Right atrium auricular region (tissue), 2 donors: ENCODE measurements around the gene CD226. TPM values are rescaled to one million over a fixed set of nuclear protein-coding genes. Genes with fewer than 3 reads are reported as not detected.
"Not testable (repeated sequence)": the region's sequence is repeated elsewhere in the genome, so short reads cannot be mapped to it uniquely, and the experiment has no call there.

Source experiments
- DNase-seq: peaks from one replicate; pipeline ENCODE4 v3.0.0-alpha.2; 2019; ENCODE audit warnings: low spot score
- H3K27ac ChIP-seq, 2 donors: fragments of 200-600 bp; sonication (generic); 1 replicate in 1 of 2; 2 replicates in 1 of 2; pipeline ENCODE4 v1.5.1; 2016 to 2019
- H3K27me3 ChIP-seq, 2 donors: fragments of 200-600 bp; sonication (generic); one replicate each; pipeline versions ENCODE4 v1.5.1 to v1.6.0; 2017 to 2019
- H3K36me3 ChIP-seq: fragments of 200-600 bp; sonication (generic); one replicate; pipeline ENCODE4 v1.5.1; 2016
- H3K4me1 ChIP-seq, 2 donors: fragments of 200-600 bp; sonication (generic); one replicate each; pipeline versions ENCODE4 v1.5.1 to v1.6.0; 2017 to 2019
- H3K4me3 ChIP-seq, 2 donors: fragments of 200-600 bp; sonication (generic); 1 replicate in 1 of 2; 2 replicates in 1 of 2; pipeline ENCODE4 v1.5.1; 2017 to 2019; ENCODE audit warnings: mild to moderate bottlenecking in 1 of 2, moderate library complexity in 1 of 2
- H3K9me3 ChIP-seq, 2 donors: fragments of 200-600 bp; sonication (generic); one replicate each; pipeline ENCODE4 v1.5.1; 2019
- CTCF ChIP-seq, 2 donors: fragments of 200-600 bp; sonication (generic); IDR thresholded peaks; one replicate each; pipeline ENCODE4 v1.5.1; 2019; ENCODE audit warnings: antibody characterized with exemption in 2 of 2
- total RNA-seq, 2 donors: library from RNA; depleted of rRNA; stranded (reverse); fragments of >200 nt; gene quantifications; one replicate each; pipeline ENCODE4 v1.1.0, GENCODE V29; 2016

The CD226 gene
- total RNA-seq, 2 donors from 2014 or later = 0.22 to 1.3 TPM

- no peaks in the 10 kb centered on the region for H3K9me3 ChIP-seq
- peaks cover 0 to 4% of the 10 kb centered on the region in 2 donors for H3K4me1 ChIP-seq
- no peaks in the 10 kb centered on the region for H3K36me3 ChIP-seq
- no peak overlapping the region for H3K4me3 ChIP-seq
- no peak overlapping the region for H3K27ac ChIP-seq
- H3K27me3 ChIP-seq = no peaks in the 10 kb centered on the region
- DNase-seq = no peak
- no peak for TF ChIP-seq CTCF (IDR thresholded peaks at IDR 0.05)
Measured at GRCh38 chr18:69841117-69841516, 106.6 kb downstream of the CD226 start.

GRCh38 chr18:69840445-69840844 is 107.2 kb downstream of the CD226 start:
- TF ChIP-seq CTCF (IDR thresholded peaks at IDR 0.05) = no peak
- no peaks in the 10 kb centered on the region for H3K4me1 ChIP-seq
- DNase-seq = no peak

GRCh38 chr18:69840001-69840400 is 107.7 kb downstream of the CD226 start:
- Histone ChIP-seq H3K27me3 (no peaks in the 10 kb centered on the region), H3K4me1 (no peaks in the 10 kb centered on the region), H3K36me3 (no peaks in the 10 kb centered on the region), H3K9me3 (no peaks in the 10 kb centered on the region), H3K4me3 (no peak overlapping the region), H3K27ac (no peak overlapping the region)
- TF ChIP-seq CTCF (IDR thresholded peaks at IDR 0.05) = no peak
- no peak for DNase-seq

More at GRCh38 chr18:69840445-69840844, 107.2 kb downstream of the CD226 start:
- Histone ChIP-seq H3K36me3 (no peaks in the 10 kb centered on the region), H3K27me3 (no peaks in the 10 kb centered on the region), H3K4me3 (no peak overlapping the region), H3K27ac (no peak overlapping the region), H3K9me3 (no peaks in the 10 kb centered on the region)

- no peak for TF ChIP-seq CTCF (IDR thresholded peaks at IDR 0.05)
- DNase-seq = no peak
Measured at GRCh38 chr18:69839497-69839896, 108.2 kb downstream of the CD226 start.

GRCh38 chr18:69838620-69839411 is 108.9 kb downstream of the CD226 start:
- Histone ChIP-seq H3K27ac (no peak overlapping the region), H3K27me3 (no peaks in the 10 kb centered on the region), H3K4me3 (no peak overlapping the region), H3K4me1 (no peaks in the 10 kb centered on the region), H3K9me3 (no peaks in the 10 kb centered on the region), H3K36me3 (no peaks in the 10 kb centered on the region)
- no peak for TF ChIP-seq CTCF (IDR thresholded peaks at IDR 0.05)
- no peak for DNase-seq

More at GRCh38 chr18:69839497-69839896, 108.2 kb downstream of the CD226 start:
- no peaks in the 10 kb centered on the region for H3K27me3 ChIP-seq
- no peaks in the 10 kb centered on the region for H3K9me3 ChIP-seq
- no peaks in the 10 kb centered on the region for H3K4me1 ChIP-seq
- no peak overlapping the region for H3K27ac ChIP-seq
- H3K36me3 ChIP-seq = no peaks in the 10 kb centered on the region
- no peak overlapping the region for H3K4me3 ChIP-seq

GRCh38 chr18:69838003-69838402 is 109.7 kb downstream of the CD226 start:
- no peak overlapping the region for H3K4me3 ChIP-seq
- no peak for TF ChIP-seq CTCF (IDR thresholded peaks at IDR 0.05)

GRCh38 chr18:69834980-69835379 is 112.7 kb downstream of the CD226 start:
- not testable (repeated sequence) for DNase-seq, H3K4me1 ChIP-seq

More at GRCh38 chr18:69838003-69838402, 109.7 kb downstream of the CD226 start:
- Histone ChIP-seq H3K36me3 (no peaks in the 10 kb centered on the region), H3K4me1 (no peaks in the 10 kb centered on the region), H3K27me3 (no peaks in the 10 kb centered on the region), H3K9me3 (no peaks in the 10 kb centered on the region), H3K27ac (no peak overlapping the region)
- DNase-seq = no peak

More at GRCh38 chr18:69834980-69835379, 112.7 kb downstream of the CD226 start:
- not testable (repeated sequence) for H3K27me3 ChIP-seq, H3K36me3 ChIP-seq, H3K4me3 ChIP-seq, H3K9me3 ChIP-seq, H3K27ac ChIP-seq
